ENCODE measurements around the gene PSRC1.

- no peak for TF ChIP-seq POLR2A (IDR thresholded peaks at IDR 0.05; ENCODE audit: low read depth)
- TF ChIP-seq CTCF (IDR thresholded peaks at IDR 0.05), result no peak
- no peak for TF ChIP-seq POLR2AphosphoS5 (IDR thresholded peaks at IDR 0.05)
- TF ChIP-seq EP300 (IDR thresholded peaks at IDR 0.05), result no peak
Observed at GRCh38 chr1:109250454-109251276, 32.3 kb downstream of the PSRC1 start.
